Globus pallidus (tissue), 1 donor: Measurements from ENCODE around the gene ESYT3.

ENCODE experiments used
- DNase-seq: peaks from one replicate; pipeline ENCODE4 v3.0.0-alpha.2; 2015; ENCODE audit warnings: low spot score

Gene ESYT3

GRCh38 chr3:138434276-138434874 is at the start of gene ESYT3:
Gene ESYT3 (plus strand): TSS chr3:138434616. CDS start chr3:138434799, 183 bp downstream.
- DNase-seq: peak; percentile 20

GRCh38 chr3:138384976-138385375 is 49.4 kb upstream of the ESYT3 start:
- DNase-seq: no peak

- DNase-seq: peak; percentile 47
Measured at GRCh38 chr3:138389144-138389601, 45.2 kb upstream of the ESYT3 start.

GRCh38 chr3:138389841-138390581 is 44.4 kb upstream of the ESYT3 start:
- no peak for DNase-seq

- no peak for DNase-seq
Measured at GRCh38 chr3:138390582-138390932, 43.9 kb upstream of the ESYT3 start.

- DNase-seq: no peak
Measured at GRCh38 chr3:138394156-138394555, 40.3 kb upstream of the ESYT3 start.

- no peak for DNase-seq
Measured at GRCh38 chr3:138394686-138395085, 39.7 kb upstream of the ESYT3 start.

GRCh38 chr3:138395865-138396751 is 38.3 kb upstream of the ESYT3 start:
- DNase-seq: peak; percentile 25

GRCh38 chr3:138396752-138397410 is 37.5 kb upstream of the ESYT3 start:
- DNase-seq: no peak

GRCh38 chr3:138397983-138398382 is 36.4 kb upstream of the ESYT3 start:
- peak; percentile 47 for DNase-seq

- DNase-seq: no peak
Measured at GRCh38 chr3:138398791-138399575, 35.4 kb upstream of the ESYT3 start.

- DNase-seq: no peak
Measured at GRCh38 chr3:138399766-138400165, 34.6 kb upstream of the ESYT3 start.

GRCh38 chr3:138400651-138401070 is 33.8 kb upstream of the ESYT3 start:
- no peak for DNase-seq

- no peak for DNase-seq
Measured at GRCh38 chr3:138401834-138402233, 32.6 kb upstream of the ESYT3 start.

GRCh38 chr3:138404121-138404520 is 30.3 kb upstream of the ESYT3 start:
- DNase-seq: no peak

GRCh38 chr3:138405001-138405400 is 29.4 kb upstream of the ESYT3 start:
- no peak for DNase-seq

- DNase-seq: no peak
Measured at GRCh38 chr3:138405486-138405885, 28.9 kb upstream of the ESYT3 start.

GRCh38 chr3:138406606-138407005 is 27.8 kb upstream of the ESYT3 start:
- DNase-seq: no peak

- no peak for DNase-seq
Measured at GRCh38 chr3:138407236-138407907, 27.0 kb upstream of the ESYT3 start.

GRCh38 chr3:138408751-138409570 is 25.5 kb upstream of the ESYT3 start:
- peak; percentile 45 for DNase-seq
